PC-9 (cell line): ENCODE measurements around the gene CCDC70. TPM values are rescaled to one million over a fixed set of nuclear protein-coding genes. Genes with fewer than 3 reads are reported as not detected.
"Not testable (repeated sequence)": the region's sequence is repeated elsewhere in the genome, so short reads cannot be mapped to it uniquely, and the experiment has no call there.

Experiments used
- BruUV-seq: library from RNA; stranded (reverse); fragments of 400-500 nt; replicated peaks from 2 replicates; lab custom pipeline; 2021; lab: Mats Ljungman, UMichigan
- CTCF ChIA-PET: fragments of 300-600 bp; sonication (Branson Sonifier 250); formaldehyde crosslinking; loops from one replicate; lab custom pipeline; 2022; ENCODE audit warnings: antibody characterized with exemption; lab: Charles Lee
- POLR2A ChIA-PET: fragments of 300-600 bp; sonication (Branson Sonifier 250); formaldehyde crosslinking; loops from one replicate; lab custom pipeline; 2022; ENCODE audit warnings: antibody characterized with exemption; ENCODE audit not compliant: unreplicated experiment; lab: Charles Lee
- DNase-seq, 2 experiments: peaks; one replicate each; pipeline versions ENCODE4 v3.0.0 to v3.0.0-alpha.2; 2015 to 2022; ENCODE audit warnings: mixed read lengths in 1 of 2
- H2AFZ ChIP-seq: fragments of 200-600 bp; sonication (generic); 2 replicates; pipeline ENCODE4 v1.8.1; 2017; ENCODE audit warnings: antibody characterized with exemption
- H3F3A ChIP-seq: fragments of 200-600 bp; sonication (generic); 2 replicates; pipeline ENCODE4 v1.8.1; 2017; ENCODE audit warnings: antibody characterized with exemption, mild to moderate bottlenecking, low read depth; ENCODE audit not compliant: insufficient read depth
- H3K27ac ChIP-seq: fragments of 200-600 bp; sonication (generic); 2 replicates; pipeline ENCODE4 v1.6.1; 2016; ENCODE audit warnings: mixed run types
- H3K27me3 ChIP-seq: fragments of 200-600 bp; sonication (generic); 2 replicates; pipeline ENCODE4 v1.6.1; 2016; ENCODE audit warnings: low read depth, mixed run types; ENCODE audit not compliant: insufficient read depth
- H3K36me3 ChIP-seq: fragments of 200-600 bp; sonication (generic); 2 replicates; pipeline ENCODE4 v1.6.1; 2016; ENCODE audit warnings: low read depth, mixed run types
- H3K4me1 ChIP-seq: fragments of 200-600 bp; sonication (generic); replicated peaks from 2 replicates; pipeline ENCODE4 v1.6.1; 2016; ENCODE audit warnings: mixed run types; ENCODE audit not compliant: insufficient read depth
- H3K4me2 ChIP-seq: fragments of 200-600 bp; sonication (generic); 2 replicates; pipeline ENCODE4 v1.6.1; 2017; ENCODE audit warnings: mixed run types
- H3K4me3 ChIP-seq: fragments of 200-600 bp; sonication (generic); 2 replicates; pipeline ENCODE4 v1.6.1; 2016; ENCODE audit warnings: mixed run types
- H3K79me2 ChIP-seq: fragments of 200-600 bp; sonication (generic); 2 replicates; pipeline ENCODE4 v1.6.1; 2017; ENCODE audit warnings: low read depth, mixed run types
- H3K9me2 ChIP-seq: fragments of 200-600 bp; sonication (generic); 2 replicates; pipeline ENCODE4 v1.8.1; 2017; ENCODE audit warnings: mild to moderate bottlenecking; ENCODE audit not compliant: insufficient read depth
- H3K9me3 ChIP-seq: fragments of 200-600 bp; sonication (generic); 2 replicates; pipeline ENCODE4 v1.8.1; 2016; ENCODE audit warnings: low read depth; ENCODE audit not compliant: insufficient read depth
- H4K20me1 ChIP-seq: fragments of 200-600 bp; sonication (generic); 2 replicates; pipeline ENCODE4 v1.8.1; 2017; ENCODE audit not compliant: insufficient read depth
- EZH2 ChIP-seq: fragments of 200-600 bp; sonication (generic); IDR thresholded peaks from 2 replicates; pipeline ENCODE4 v1.8.0; 2017; ENCODE audit warnings: antibody characterized with exemption, low read depth
- intact Hi-C: fragments of 100-400 bp; cut with micrococcal nuclease; formaldehyde crosslinking; loops from one replicate; pipeline ENCODE4 v1.10.0; 2022; ENCODE audit not compliant: unreplicated experiment
- total RNA-seq: library from RNA; stranded (reverse); gene quantifications from 2 replicates; pipeline ENCODE4 v1.2.3, GENCODE V29; 2021
- TF ChIP-seq, protein P1 (sequence below): fragments of 200-600 bp; sonication (generic); conservative IDR thresholded peaks from 2 replicates; pipeline ENCODE4 v1.6.1; 2017; ENCODE audit warnings: mixed run types, antibody characterized with exemption, mild to moderate bottlenecking, moderate library complexity

Gene CCDC70
- total RNA-seq, 1 experiment from 2014 or later: not detected

GRCh38 chr13:51905787-51906186, 44.0 kb downstream of the CCDC70 start:
- intact Hi-C loops: no loop called here
- Histone ChIP-seq H3K36me3 (no peaks in the 10 kb centered on the region), H3K27me3 (peaks cover 17% of the 10 kb centered on the region; the same call in 1 of the 2 replicates), H3K4me2 (no peak overlapping the region), H3K79me2 (no peaks in the 10 kb centered on the region), H3K9me2 (no peaks in the 10 kb centered on the region), H4K20me1 (no peaks in the 10 kb centered on the region), H3K9me3 (no peaks in the 10 kb centered on the region), H3K4me3 (no peak overlapping the region), H3K27ac (no peak overlapping the region), H3F3A (no peaks in the 10 kb centered on the region), H3K4me1 (no peaks in the 10 kb centered on the region; the same call in 1 of the 2 replicates), H2AFZ (no peak overlapping the region)
- TF ChIP-seq, protein P1, sequence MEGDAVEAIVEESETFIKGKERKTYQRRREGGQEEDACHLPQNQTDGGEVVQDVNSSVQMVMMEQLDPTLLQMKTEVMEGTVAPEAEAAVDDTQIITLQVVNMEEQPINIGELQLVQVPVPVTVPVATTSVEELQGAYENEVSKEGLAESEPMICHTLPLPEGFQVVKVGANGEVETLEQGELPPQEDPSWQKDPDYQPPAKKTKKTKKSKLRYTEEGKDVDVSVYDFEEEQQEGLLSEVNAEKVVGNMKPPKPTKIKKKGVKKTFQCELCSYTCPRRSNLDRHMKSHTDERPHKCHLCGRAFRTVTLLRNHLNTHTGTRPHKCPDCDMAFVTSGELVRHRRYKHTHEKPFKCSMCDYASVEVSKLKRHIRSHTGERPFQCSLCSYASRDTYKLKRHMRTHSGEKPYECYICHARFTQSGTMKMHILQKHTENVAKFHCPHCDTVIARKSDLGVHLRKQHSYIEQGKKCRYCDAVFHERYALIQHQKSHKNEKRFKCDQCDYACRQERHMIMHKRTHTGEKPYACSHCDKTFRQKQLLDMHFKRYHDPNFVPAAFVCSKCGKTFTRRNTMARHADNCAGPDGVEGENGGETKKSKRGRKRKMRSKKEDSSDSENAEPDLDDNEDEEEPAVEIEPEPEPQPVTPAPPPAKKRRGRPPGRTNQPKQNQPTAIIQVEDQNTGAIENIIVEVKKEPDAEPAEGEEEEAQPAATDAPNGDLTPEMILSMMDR: no peak
- no peak for TF ChIP-seq EZH2
- no peak for DNase-seq
- CTCF ChIA-PET: no interaction called here
- POLR2A ChIA-PET: no interaction called here
- BruUV-seq: no TSS peak

DNA sequence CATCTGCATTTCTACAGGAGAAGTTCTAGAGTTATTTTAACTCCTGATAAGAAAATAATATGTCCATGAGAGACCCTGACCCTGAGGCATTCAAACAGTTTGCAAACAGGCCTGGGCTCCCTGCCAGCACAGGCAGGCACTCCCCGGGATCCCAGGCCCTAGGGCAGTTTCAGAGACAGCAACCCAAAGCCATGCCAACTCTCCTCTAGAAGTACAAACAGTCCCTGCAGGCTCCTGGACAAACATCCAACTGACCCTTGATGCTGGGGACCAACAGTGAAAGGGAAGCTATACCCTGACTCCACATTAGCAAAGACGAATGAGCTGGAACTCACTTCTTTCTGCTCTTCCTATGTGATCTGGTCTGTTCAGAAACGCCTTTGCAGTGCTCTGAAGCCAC, 44.8 kb downstream of the CCDC70 start:
- POLR2A ChIA-PET: no interaction called here
- intact Hi-C loops: no loop called here
- BruUV-seq: no TSS peak

GRCh38 chr13:51907040-51907732, 45.4 kb downstream of the CCDC70 start:
- no peaks in the 10 kb centered on the region; the same call in 1 of the 2 replicates for H3K4me1 ChIP-seq
- no peak overlapping the region for H3K27ac ChIP-seq
- intact Hi-C loops: no loop called here
- peaks cover 24% of the 10 kb centered on the region; the same call in 1 of the 2 replicates for H3K27me3 ChIP-seq
- H3K4me3 ChIP-seq: no peak overlapping the region
- no peak for TF ChIP-seq EZH2
- TF ChIP-seq, protein P1: no peak
- no peaks in the 10 kb centered on the region for H3K9me3 ChIP-seq
- H4K20me1 ChIP-seq: no peaks in the 10 kb centered on the region
- no peaks in the 10 kb centered on the region for H3K9me2 ChIP-seq
- CTCF ChIA-PET: no interaction called here
- POLR2A ChIA-PET: interaction anchor here (0.6 kb wide), 1 partner anchor 478 kb away, joined by 3 read pairs; no protein-coding TSS in a partner anchor
- no peaks in the 10 kb centered on the region for H3K79me2 ChIP-seq
- no peaks in the 10 kb centered on the region for H3K36me3 ChIP-seq
- no TSS peak for BruUV-seq
- H2AFZ ChIP-seq: no peak overlapping the region
- no peaks in the 10 kb centered on the region for H3F3A ChIP-seq
- no peak for DNase-seq
- H3K4me2 ChIP-seq: no peak overlapping the region

More for the DNA sequence above, 44.8 kb downstream of the CCDC70 start:
- no peaks in the 10 kb centered on the region for H3F3A ChIP-seq
- CTCF ChIA-PET: no interaction called here
- H3K4me1 ChIP-seq: no peaks in the 10 kb centered on the region; the same call in 1 of the 2 replicates
- peaks cover 24% of the 10 kb centered on the region; the same call in 1 of the 2 replicates for H3K27me3 ChIP-seq
- TF ChIP-seq, protein P1: no peak
- TF ChIP-seq EZH2: no peak
- no peaks in the 10 kb centered on the region for H3K36me3 ChIP-seq
- no peaks in the 10 kb centered on the region for H3K79me2 ChIP-seq
- no peak overlapping the region for H3K27ac ChIP-seq
- no peak overlapping the region for H3K4me3 ChIP-seq
- no peak overlapping the region for H2AFZ ChIP-seq
- no peak overlapping the region for H3K4me2 ChIP-seq
- H3K9me2 ChIP-seq: no peaks in the 10 kb centered on the region
- DNase-seq: peak in 1 of 2 experiments; percentile 42
- no peaks in the 10 kb centered on the region for H3K9me3 ChIP-seq
- no peaks in the 10 kb centered on the region for H4K20me1 ChIP-seq

- H3K27me3 ChIP-seq: peaks cover 33% of the 10 kb centered on the region
- CTCF ChIA-PET, H3K4me1 ChIP-seq, intact Hi-C loops, H2AFZ ChIP-seq, POLR2A ChIA-PET, H3F3A ChIP-seq, H3K4me3 ChIP-seq, H3K9me2 ChIP-seq, H3K79me2 ChIP-seq, H4K20me1 ChIP-seq, H3K9me3 ChIP-seq, H3K4me2 ChIP-seq, BruUV-seq, DNase-seq, H3K36me3 ChIP-seq, H3K27ac ChIP-seq: not testable (repeated sequence)
Observed at GRCh38 chr13:51909265-51909664, 47.5 kb downstream of the CCDC70 start.
